ENCODE data around the gene ZFYVE28. TPM values are rescaled to one million over a fixed set of nuclear protein-coding genes. Genes with fewer than 3 reads are reported as not detected.
A peak's percentile ranks its signal among the peaks of the same experiment; 100 is the strongest.

The ZFYVE28 gene
- total and polyA plus RNA-seq, 8 donors, result 4.9 to 88.8 (median 7.3) TPM

- intact Hi-C loops (cut with DNase I; ENCODE audit: low total_unique reads), result no loop called here
- no peak for TF ChIP-seq POLR2A (IDR thresholded peaks at IDR 0.05)
- no peak for TF ChIP-seq EP300 (IDR thresholded peaks at IDR 0.05)
- no peak for TF ChIP-seq POLR2AphosphoS5 (IDR thresholded peaks at IDR 0.05)
- no peak for TF ChIP-seq CTCF (IDR thresholded peaks at IDR 0.05)
- no peak overlapping the region for H3K4me3 ChIP-seq
- H3K27ac ChIP-seq, result no peak overlapping the region
- peaks cover 0 to 16% (median 14%) of the 10 kb centered on the region in 4 donors for H3K36me3 ChIP-seq
- peaks cover 0 to 3% (median 0%) of the 10 kb centered on the region in 4 donors for H3K9me3 ChIP-seq
- no peaks in the 10 kb centered on the region for H3K4me1 ChIP-seq
- H3K27me3 ChIP-seq, result no peaks in the 10 kb centered on the region
- DNase-seq, result peak; percentile 22 to 61
- 76 to 87% (median 84%) methylated on average over 32 to 37 of the region's 37 CpGs for WGBS, 5 donors
These were observed 117.8 kb downstream of the ZFYVE28 start for GRCh38 chr4:2300431-2301224.

- intact Hi-C loops (cut with DNase I; ENCODE audit: low total_unique reads), result no loop called here
- Histone ChIP-seq H3K9me3 (peaks cover 0 to 3% (median 0%) of the 10 kb centered on the region in 4 donors), H3K27me3 (no peaks in the 10 kb centered on the region), H3K4me3 (no peak overlapping the region), H3K4me1 (no peaks in the 10 kb centered on the region), H3K27ac (no peak overlapping the region), H3K36me3 (peaks cover 0 to 11% (median 8%) of the 10 kb centered on the region in 4 donors)
- DNase-seq, result peak in 1 of 2 donors; percentile 1
- no peak for TF ChIP-seq CTCF (IDR thresholded peaks at IDR 0.05)
- no peak for TF ChIP-seq POLR2AphosphoS5 (IDR thresholded peaks at IDR 0.05)
- TF ChIP-seq POLR2A (IDR thresholded peaks at IDR 0.05), result no peak
- no peak for TF ChIP-seq EP300 (IDR thresholded peaks at IDR 0.05)
- 83 to 98% (median 94%) methylated on average over 2 of the region's 2 CpGs for WGBS, 5 donors
These were observed 118.7 kb downstream of the ZFYVE28 start for GRCh38 chr4:2299794-2300193.

- Histone ChIP-seq H3K4me3 (no peak overlapping the region), H3K27ac (no peak overlapping the region), H3K36me3 (peaks cover 0 to 7% (median 0%) of the 10 kb centered on the region in 4 donors), H3K4me1 (no peaks in the 10 kb centered on the region), H3K27me3 (no peaks in the 10 kb centered on the region), H3K9me3 (peaks cover 0 to 3% (median 0%) of the 10 kb centered on the region in 4 donors)
- 81 to 92% (median 91%) methylated on average over 17 to 23 of the region's 23 CpGs for WGBS, 5 donors
- intact Hi-C loops (cut with DNase I; ENCODE audit: low total_unique reads), result no loop called here
- TF ChIP-seq POLR2AphosphoS5 (IDR thresholded peaks at IDR 0.05) (no peak), EP300 (IDR thresholded peaks at IDR 0.05) (no peak), CTCF (IDR thresholded peaks at IDR 0.05) (no peak), POLR2A (IDR thresholded peaks at IDR 0.05) (no peak)
- DNase-seq, result peak in 1 of 2 donors; percentile 15
These were observed 119.9 kb downstream of the ZFYVE28 start for GRCh38 chr4:2298532-2298991.

- H3K27ac ChIP-seq, result no peak overlapping the region
- H3K9me3 ChIP-seq, result peaks cover 0 to 3% (median 0%) of the 10 kb centered on the region in 4 donors
- no peak for DNase-seq
- no peaks in the 10 kb centered on the region for H3K27me3 ChIP-seq
- peaks cover 0 to 2% (median 0%) of the 10 kb centered on the region in 4 donors for H3K4me1 ChIP-seq
- peaks cover 0 to 7% (median 0%) of the 10 kb centered on the region in 4 donors for H3K36me3 ChIP-seq
- WGBS, 5 donors, result 88 to 93% (median 91%) methylated on average over 40 of the region's 40 CpGs
- no peak overlapping the region for H3K4me3 ChIP-seq
- TF ChIP-seq CTCF (IDR thresholded peaks at IDR 0.05), result no peak
- no peak for TF ChIP-seq POLR2A (IDR thresholded peaks at IDR 0.05)
- no peak for TF ChIP-seq EP300 (IDR thresholded peaks at IDR 0.05)
- no peak for TF ChIP-seq POLR2AphosphoS5 (IDR thresholded peaks at IDR 0.05)
- intact Hi-C loops (cut with DNase I; ENCODE audit: low total_unique reads), result no loop called here
These were observed 120.6 kb downstream of the ZFYVE28 start for GRCh38 chr4:2297606-2298531.

All from stomach (tissue), 9 donors.